ENCODE results near the gene GPER1. TPM values are rescaled to one million over a fixed set of nuclear protein-coding genes. Genes with fewer than 3 reads are reported as not detected.

GPER1 gene
- polyA plus RNA-seq, 1 donor (not counting 4 experiments of a cell fraction or from before 2014, with no cell fraction given), result 0.05 TPM

DNA sequence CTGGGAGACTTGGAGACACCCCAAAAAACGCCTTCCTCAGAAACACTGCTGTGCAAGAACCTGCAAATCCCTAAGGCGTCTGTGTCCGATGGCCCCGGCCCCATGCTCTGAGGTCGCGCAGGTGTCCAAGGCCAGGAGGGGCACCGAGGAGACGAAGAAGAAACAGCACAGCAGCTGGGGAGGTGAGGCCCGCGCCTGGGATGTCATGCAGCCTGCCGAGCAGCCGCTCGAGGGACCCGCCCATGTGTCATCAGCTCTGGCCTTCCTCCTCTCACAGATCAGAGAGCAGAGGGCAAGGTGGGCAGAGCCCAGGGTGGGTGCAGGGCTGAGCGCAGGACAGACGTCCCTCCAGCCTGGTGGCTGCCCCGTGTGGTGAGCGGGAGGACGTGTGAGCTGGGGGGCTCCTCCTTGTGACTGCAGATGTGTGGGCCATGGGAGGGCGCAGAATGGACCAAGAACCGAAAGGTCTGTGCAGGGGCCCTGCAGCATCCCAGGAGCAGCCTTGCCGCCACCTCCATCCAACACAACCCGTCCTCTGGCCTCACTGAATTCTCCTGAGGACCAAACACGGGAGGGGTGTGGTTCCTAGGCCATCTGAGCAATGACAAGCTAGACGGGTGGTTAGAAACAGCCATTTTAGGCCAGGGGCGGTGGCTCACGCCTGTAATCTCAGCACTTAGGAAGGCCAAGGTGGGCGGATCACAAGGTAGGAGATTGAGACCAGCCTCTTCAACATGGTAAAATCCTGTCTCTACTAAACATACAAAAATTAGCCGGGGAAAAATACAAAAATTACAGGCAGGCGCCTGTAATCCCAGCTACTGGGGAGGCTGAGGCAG is 13.1 kb upstream of the GPER1 start:
- H2AFZ ChIP-seq (ENCODE audit: control insufficient read depth, low read length), result no peak overlapping the region
- peaks cover 11% of the 10 kb centered on the region for H3K79me2 ChIP-seq (ENCODE audit: control insufficient read depth, insufficient read depth, low read length)
- peaks cover 5% of the 10 kb centered on the region for H3K9me3 ChIP-seq (ENCODE audit: control insufficient read depth, low read depth, low read length)
- TF ChIP-seq, protein P1, sequence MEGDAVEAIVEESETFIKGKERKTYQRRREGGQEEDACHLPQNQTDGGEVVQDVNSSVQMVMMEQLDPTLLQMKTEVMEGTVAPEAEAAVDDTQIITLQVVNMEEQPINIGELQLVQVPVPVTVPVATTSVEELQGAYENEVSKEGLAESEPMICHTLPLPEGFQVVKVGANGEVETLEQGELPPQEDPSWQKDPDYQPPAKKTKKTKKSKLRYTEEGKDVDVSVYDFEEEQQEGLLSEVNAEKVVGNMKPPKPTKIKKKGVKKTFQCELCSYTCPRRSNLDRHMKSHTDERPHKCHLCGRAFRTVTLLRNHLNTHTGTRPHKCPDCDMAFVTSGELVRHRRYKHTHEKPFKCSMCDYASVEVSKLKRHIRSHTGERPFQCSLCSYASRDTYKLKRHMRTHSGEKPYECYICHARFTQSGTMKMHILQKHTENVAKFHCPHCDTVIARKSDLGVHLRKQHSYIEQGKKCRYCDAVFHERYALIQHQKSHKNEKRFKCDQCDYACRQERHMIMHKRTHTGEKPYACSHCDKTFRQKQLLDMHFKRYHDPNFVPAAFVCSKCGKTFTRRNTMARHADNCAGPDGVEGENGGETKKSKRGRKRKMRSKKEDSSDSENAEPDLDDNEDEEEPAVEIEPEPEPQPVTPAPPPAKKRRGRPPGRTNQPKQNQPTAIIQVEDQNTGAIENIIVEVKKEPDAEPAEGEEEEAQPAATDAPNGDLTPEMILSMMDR (optimal IDR thresholded peaks at IDR 0.05 in 1 of 3, IDR thresholded peaks at IDR 0.05 in 1 of 3, conservative IDR thresholded peaks at IDR 0.05 in 1 of 3; ENCODE audit: extremely low read depth in 1 of 3, insufficient read depth in 2 of 3, low read length in 3 of 3), result no peak
- TF ChIP-seq EZH2 (IDR thresholded peaks at IDR 0.05; ENCODE audit: low read length), result no peak
- H3K4me3 ChIP-seq (ENCODE audit: control insufficient read depth in 2 of 3, extremely low read depth in 1 of 3, insufficient read depth in 2 of 3, low read depth in 1 of 3, low read length in 3 of 3), result no peak overlapping the region
- H3K36me3 ChIP-seq (ENCODE audit: control insufficient read depth in 2 of 2, extremely low read depth in 1 of 2, insufficient read depth in 2 of 2, low read length in 2 of 2), result peaks cover 0 to 2% of the 10 kb centered on the region in 2 experiments
- no peak for DNase-seq (ENCODE audit: low read depth, low spot score)
- no peak for FAIRE-seq
- H4K20me1 ChIP-seq (ENCODE audit: control insufficient read depth, extremely low read depth, insufficient read depth, low read length), result peaks cover 11% of the 10 kb centered on the region
- H3K4me1 ChIP-seq (ENCODE audit: control insufficient read depth, extremely low read depth, insufficient read depth, low read length), result peaks cover 12% of the 10 kb centered on the region
- no peak overlapping the region for H3K27ac ChIP-seq (ENCODE audit: control insufficient read depth, insufficient read depth, low read length)
- H3K9me1 ChIP-seq (ENCODE audit: control insufficient read depth, extremely low read depth, insufficient read depth, low read length), result peaks cover 5% of the 10 kb centered on the region
- H3K9ac ChIP-seq (ENCODE audit: control insufficient read depth, extremely low read depth, insufficient read depth, low read length), result no peak overlapping the region
- no peaks in the 10 kb centered on the region for H3K27me3 ChIP-seq (ENCODE audit: control insufficient read depth, extremely low read depth, insufficient read depth, low read length)
- dilution Hi-C loops (cut with MboI; ENCODE audit: extremely low pct_ligation_motif_present, low sequenced_read_pairs), result no loop called here
- H3K4me2 ChIP-seq (ENCODE audit: control insufficient read depth, extremely low read depth, insufficient read depth, low read depth, low read length), result no peak overlapping the region

DNA sequence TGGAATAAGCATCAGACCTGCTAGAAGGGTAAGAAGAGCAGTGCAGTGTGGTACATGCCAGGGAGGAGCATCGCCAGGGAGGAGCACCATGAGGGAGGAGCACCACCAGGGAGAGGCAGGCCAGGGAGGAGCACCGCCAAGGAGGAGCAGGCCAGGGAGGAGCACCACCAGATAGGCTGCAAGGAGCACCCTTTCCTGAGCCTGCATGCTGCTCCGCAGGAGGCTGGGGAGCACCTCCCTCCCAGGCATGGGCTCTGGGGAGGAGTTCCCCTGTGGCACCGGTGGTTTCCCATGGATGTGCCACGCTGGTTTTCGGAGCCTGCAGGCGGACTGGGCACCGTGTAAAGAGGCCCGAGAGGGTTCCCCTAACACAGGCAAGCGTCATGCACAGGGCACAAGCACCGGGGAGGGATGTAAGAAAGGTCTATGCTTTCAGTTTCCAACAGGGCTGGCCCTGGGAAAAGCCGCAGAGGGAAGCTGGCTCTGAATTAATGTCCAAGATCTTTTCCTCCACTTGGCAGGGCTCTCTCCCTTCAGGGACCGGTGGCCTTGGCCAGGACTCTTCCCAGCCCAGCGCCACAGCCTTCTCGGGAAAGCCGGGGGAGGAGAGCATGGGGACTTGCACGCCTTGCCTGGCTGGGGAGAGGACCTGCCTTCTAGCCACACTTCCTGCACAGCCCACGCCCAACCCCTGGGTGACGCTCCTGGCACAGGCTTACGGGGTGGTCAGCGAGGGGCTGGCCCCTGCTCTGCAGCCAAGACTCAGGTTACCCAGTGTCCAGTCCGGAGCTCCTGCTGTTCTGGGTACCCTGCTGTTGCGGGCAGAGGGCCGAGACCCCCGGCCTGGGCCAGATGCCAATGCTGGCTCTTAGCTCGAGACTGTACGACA is 11.5 kb upstream of the GPER1 start:
- H4K20me1 ChIP-seq (ENCODE audit: control insufficient read depth, extremely low read depth, insufficient read depth, low read length), result peaks cover 8% of the 10 kb centered on the region
- dilution Hi-C loops (cut with MboI; ENCODE audit: extremely low pct_ligation_motif_present, low sequenced_read_pairs), result no loop called here
- no peaks in the 10 kb centered on the region for H3K27me3 ChIP-seq (ENCODE audit: control insufficient read depth, extremely low read depth, insufficient read depth, low read length)
- H3K4me2 ChIP-seq (ENCODE audit: control insufficient read depth, extremely low read depth, insufficient read depth, low read depth, low read length), result peak overlapping the region; percentile 20
- TF ChIP-seq, protein P1 (optimal IDR thresholded peaks at IDR 0.05 in 1 of 3, IDR thresholded peaks at IDR 0.05 in 1 of 3, conservative IDR thresholded peaks at IDR 0.05 in 1 of 3; ENCODE audit: extremely low read depth in 1 of 3, insufficient read depth in 2 of 3, low read length in 3 of 3), result no peak
- TF ChIP-seq EZH2 (IDR thresholded peaks at IDR 0.05; ENCODE audit: low read length), result no peak
- peaks cover 5% of the 10 kb centered on the region for H3K9me1 ChIP-seq (ENCODE audit: control insufficient read depth, extremely low read depth, insufficient read depth, low read length)
- DNase-seq (ENCODE audit: low read depth, low spot score), result no peak
- H3K36me3 ChIP-seq (ENCODE audit: control insufficient read depth in 2 of 2, extremely low read depth in 1 of 2, insufficient read depth in 2 of 2, low read length in 2 of 2), result peaks cover 0 to 2% of the 10 kb centered on the region in 2 experiments
- H3K9ac ChIP-seq (ENCODE audit: control insufficient read depth, extremely low read depth, insufficient read depth, low read length), result no peak overlapping the region
- no peaks in the 10 kb centered on the region for H3K9me3 ChIP-seq (ENCODE audit: control insufficient read depth, low read depth, low read length)
- no peak overlapping the region for H3K4me3 ChIP-seq (ENCODE audit: control insufficient read depth in 2 of 3, extremely low read depth in 1 of 3, insufficient read depth in 2 of 3, low read depth in 1 of 3, low read length in 3 of 3)
- H3K27ac ChIP-seq (ENCODE audit: control insufficient read depth, insufficient read depth, low read length), result peak overlapping the region; percentile 40
- no peak for FAIRE-seq
- H2AFZ ChIP-seq (ENCODE audit: control insufficient read depth, low read length), result no peak overlapping the region
- peaks cover 6% of the 10 kb centered on the region for H3K79me2 ChIP-seq (ENCODE audit: control insufficient read depth, insufficient read depth, low read length)
- peaks cover 12% of the 10 kb centered on the region for H3K4me1 ChIP-seq (ENCODE audit: control insufficient read depth, extremely low read depth, insufficient read depth, low read length)
